Epithelial cell of esophagus (primary cell): ENCODE data around the gene TMEM120A.

Source experiments
- DNase-seq: peaks from one replicate; pipeline ENCODE4 v3.0.0; 2010; ENCODE audit warnings: low read depth
- H3K4me3 ChIP-seq: 2 replicates; pipeline ENCODE4 v1.5.1; 2011; ENCODE audit warnings: mild to moderate bottlenecking, low read length, control low read depth
- TF ChIP-seq, protein P1 (sequence below): IDR thresholded peaks from 2 replicates; pipeline ENCODE4 v1.5.1; 2011; ENCODE audit warnings: low read depth, mild to moderate bottlenecking, low read length, control low read depth, inconsistent platforms; ENCODE audit not compliant: insufficient read depth; ENCODE audit errors: missing control alignments

The TMEM120A gene

DNA sequence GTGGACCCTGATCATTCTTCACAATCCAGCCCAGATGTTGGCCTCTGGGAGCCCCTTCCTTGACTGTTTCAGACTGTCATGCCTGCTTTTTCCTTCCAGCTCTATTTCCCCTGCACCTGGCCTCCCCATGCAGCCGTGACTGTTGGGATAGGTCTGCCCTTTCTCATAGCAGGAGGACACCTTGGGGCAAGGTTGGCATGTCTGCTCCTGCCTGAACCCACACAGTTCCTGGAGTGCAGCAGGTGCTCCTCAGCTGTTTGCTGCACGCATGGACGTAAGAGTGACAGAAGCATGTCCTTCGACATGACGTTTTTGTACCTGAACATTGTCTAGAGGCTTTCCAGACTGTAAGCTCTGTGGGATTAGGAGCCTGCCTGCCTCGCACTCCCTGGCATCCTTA, 55.5 kb downstream of the TMEM120A start:
- peak; percentile 76 for DNase-seq
- no peak overlapping the region for H3K4me3 ChIP-seq
- TF ChIP-seq, protein P1, sequence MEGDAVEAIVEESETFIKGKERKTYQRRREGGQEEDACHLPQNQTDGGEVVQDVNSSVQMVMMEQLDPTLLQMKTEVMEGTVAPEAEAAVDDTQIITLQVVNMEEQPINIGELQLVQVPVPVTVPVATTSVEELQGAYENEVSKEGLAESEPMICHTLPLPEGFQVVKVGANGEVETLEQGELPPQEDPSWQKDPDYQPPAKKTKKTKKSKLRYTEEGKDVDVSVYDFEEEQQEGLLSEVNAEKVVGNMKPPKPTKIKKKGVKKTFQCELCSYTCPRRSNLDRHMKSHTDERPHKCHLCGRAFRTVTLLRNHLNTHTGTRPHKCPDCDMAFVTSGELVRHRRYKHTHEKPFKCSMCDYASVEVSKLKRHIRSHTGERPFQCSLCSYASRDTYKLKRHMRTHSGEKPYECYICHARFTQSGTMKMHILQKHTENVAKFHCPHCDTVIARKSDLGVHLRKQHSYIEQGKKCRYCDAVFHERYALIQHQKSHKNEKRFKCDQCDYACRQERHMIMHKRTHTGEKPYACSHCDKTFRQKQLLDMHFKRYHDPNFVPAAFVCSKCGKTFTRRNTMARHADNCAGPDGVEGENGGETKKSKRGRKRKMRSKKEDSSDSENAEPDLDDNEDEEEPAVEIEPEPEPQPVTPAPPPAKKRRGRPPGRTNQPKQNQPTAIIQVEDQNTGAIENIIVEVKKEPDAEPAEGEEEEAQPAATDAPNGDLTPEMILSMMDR = no peak

DNA sequence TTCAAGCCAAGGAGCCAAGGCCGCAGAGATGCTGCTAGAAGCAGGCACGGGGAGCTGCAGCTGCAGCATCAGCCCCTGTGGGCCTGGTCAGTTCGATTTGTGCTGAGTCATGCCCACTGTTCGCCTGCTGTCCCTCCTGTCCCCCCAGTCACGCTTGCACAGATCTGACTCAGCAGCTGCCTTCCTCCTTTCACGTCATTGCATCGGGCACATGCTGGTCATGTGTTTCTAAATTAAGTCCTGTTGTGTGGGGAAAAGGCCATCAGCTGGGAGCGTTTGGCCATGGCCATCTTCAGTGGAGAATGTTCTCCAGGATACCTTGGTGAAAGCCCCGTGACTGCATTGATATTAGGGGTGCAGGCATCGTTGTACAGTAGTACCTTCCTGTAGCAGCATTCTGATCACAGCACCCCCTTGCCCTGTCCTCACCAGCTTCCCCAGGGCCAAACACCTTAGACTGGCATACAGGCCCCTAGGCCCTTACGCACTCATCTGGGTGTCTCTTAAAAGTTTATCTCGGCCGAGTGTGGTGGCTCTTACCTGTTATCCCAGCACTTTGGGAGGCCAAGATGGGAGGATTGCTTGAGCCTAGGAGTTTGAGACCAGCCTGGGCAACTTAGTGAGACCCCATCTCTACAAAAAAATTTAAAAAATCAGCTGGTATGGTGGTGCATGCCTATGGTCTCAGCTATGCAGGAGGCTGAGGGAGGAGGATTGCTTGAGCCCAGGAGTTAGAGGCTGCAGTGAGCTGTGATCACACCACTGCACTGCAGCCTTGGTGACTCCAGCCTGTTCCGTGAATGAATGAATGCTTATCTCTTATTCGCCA, 56.2 kb downstream of the TMEM120A start:
- no peak overlapping the region for H3K4me3 ChIP-seq
- TF ChIP-seq, protein P1 = no peak
- peak; percentile 37 for DNase-seq
